Psoas muscle (tissue), 8 donors: ENCODE measurements around the gene MINAR2. TPM values are rescaled to one million over a fixed set of nuclear protein-coding genes. Genes with fewer than 3 reads are reported as not detected.

Experiments used
- ATAC-seq, 4 donors: fragments of 200-7000 bp; cut with Tn5 transposase; one replicate each; pipeline ENCODE4 v1.9.1; 2020; ENCODE audit warnings: moderate library complexity in 3 of 4, mild to moderate bottlenecking in 2 of 4
- DNase-seq, 2 donors: peaks; one replicate each; pipeline ENCODE4 v3.0.0-alpha.2; 2020
- H3K27ac ChIP-seq: fragments of 200-600 bp; one replicate; pipeline ENCODE4 v1.8.0; 2022
- H3K27me3 ChIP-seq, 3 donors: fragments of 200-600 bp in 1 of 3; one replicate each; pipeline versions ENCODE4 v1.6.1 to v1.8.0; 2013 to 2022; ENCODE audit warnings: low read length in 2 of 3, mild to moderate bottlenecking in 2 of 3, moderate library complexity in 1 of 3; ENCODE audit not compliant: insufficient read depth in 3 of 3
- H3K36me3 ChIP-seq, 2 donors: fragments of 200-600 bp in 1 of 2; one replicate each; pipeline versions ENCODE4 v1.6.1 to v1.8.0; 2013 to 2022; ENCODE audit warnings: low read depth in 1 of 2, mild to moderate bottlenecking in 1 of 2, moderate library complexity in 1 of 2; ENCODE audit not compliant: insufficient read depth in 1 of 2
- H3K4me1 ChIP-seq: fragments of 200-600 bp; one replicate; pipeline ENCODE4 v1.8.0; 2022
- H3K4me3 ChIP-seq: fragments of 200-600 bp; one replicate; pipeline ENCODE4 v1.8.0; 2022; ENCODE audit warnings: mild to moderate bottlenecking
- H3K9me3 ChIP-seq: fragments of 200-600 bp; one replicate; pipeline ENCODE4 v1.8.0; 2022
- WGBS, 3 donors: extraction: QIAGEN DNeasy Blood & Tissue Kit; methylation state at CpG; one replicate each; pipeline versions ENCODE4 v1.1.6 to v1.1.7; 2013; 5-methylcytosine and 5-hydroxymethylcytosine counted together
- intact Hi-C, 2 donors: fragments of 100-400 bp; cut with DNase I; formaldehyde crosslinking; loops; one replicate each; pipeline versions ENCODE4 v1.11.0 to v1.14.2; 2022
- polyA plus RNA-seq, 3 donors: library from polyadenylated mRNA; stranded (reverse); fragments of 200-250 nt; gene quantifications; one replicate each; pipeline ENCODE4 v1.2.3, GENCODE V29; 2013
- total RNA-seq, 4 donors: library from RNA; stranded (reverse); fragmentation: NEBNext Ultra II Directional in 2 of 4; extraction: Animal tissue kit (Norgen Biotek cat#: 25700) in 2 of 4; gene quantifications; one replicate each; pipeline versions ENCODE4 v1.2.1 to v1.2.4, GENCODE V29; 2021 to 2023
- TF ChIP-seq, protein P1 (sequence below): fragments of 200-600 bp; IDR thresholded peaks from one replicate; pipeline ENCODE4 v1.8.0; 2022; ENCODE audit warnings: antibody characterized with exemption
- donor health status: healthy with polysubstance abuse.
- donor health status: DM: no; HTN: no; CAD: no; lungs with moderate emphysema.
- donor health status: Bipolar disorder and iron deficiency.
- donor health status: healthy.
- donor health status: DM: yes; HTN: yes; CAD: no.
- donor health status: DM: no; HTN: no; CAD: no.
- donor health status: DM: no; HTN: no; CAD: no.
- donor health status: DM: yes; HTN: yes; CAD: no.

MINAR2 gene
- total and polyA plus RNA-seq, 7 donors, result not detected

- H3K27me3 ChIP-seq, result no peaks in the 10 kb centered on the region
- WGBS, 3 donors, result 62 to 76% (median 68%) methylated on average over 2 of the region's 2 CpGs
- intact Hi-C loops, result no loop called here
- TF ChIP-seq, protein P1, sequence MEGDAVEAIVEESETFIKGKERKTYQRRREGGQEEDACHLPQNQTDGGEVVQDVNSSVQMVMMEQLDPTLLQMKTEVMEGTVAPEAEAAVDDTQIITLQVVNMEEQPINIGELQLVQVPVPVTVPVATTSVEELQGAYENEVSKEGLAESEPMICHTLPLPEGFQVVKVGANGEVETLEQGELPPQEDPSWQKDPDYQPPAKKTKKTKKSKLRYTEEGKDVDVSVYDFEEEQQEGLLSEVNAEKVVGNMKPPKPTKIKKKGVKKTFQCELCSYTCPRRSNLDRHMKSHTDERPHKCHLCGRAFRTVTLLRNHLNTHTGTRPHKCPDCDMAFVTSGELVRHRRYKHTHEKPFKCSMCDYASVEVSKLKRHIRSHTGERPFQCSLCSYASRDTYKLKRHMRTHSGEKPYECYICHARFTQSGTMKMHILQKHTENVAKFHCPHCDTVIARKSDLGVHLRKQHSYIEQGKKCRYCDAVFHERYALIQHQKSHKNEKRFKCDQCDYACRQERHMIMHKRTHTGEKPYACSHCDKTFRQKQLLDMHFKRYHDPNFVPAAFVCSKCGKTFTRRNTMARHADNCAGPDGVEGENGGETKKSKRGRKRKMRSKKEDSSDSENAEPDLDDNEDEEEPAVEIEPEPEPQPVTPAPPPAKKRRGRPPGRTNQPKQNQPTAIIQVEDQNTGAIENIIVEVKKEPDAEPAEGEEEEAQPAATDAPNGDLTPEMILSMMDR, result no peak
- no peak overlapping the region for H3K4me3 ChIP-seq
- no peaks in the 10 kb centered on the region for H3K9me3 ChIP-seq
- H3K4me1 ChIP-seq, result no peaks in the 10 kb centered on the region
- H3K27ac ChIP-seq, result no peak overlapping the region
- ATAC-seq (no peak), DNase-seq (no peak)
- H3K36me3 ChIP-seq, result no peaks in the 10 kb centered on the region
Observed at GRCh38 chr5:129743541-129744187, 4.2 kb upstream of the MINAR2 start.

- H3K27ac ChIP-seq, result no peak overlapping the region
- H3K36me3 ChIP-seq, result no peaks in the 10 kb centered on the region
- no peaks in the 10 kb centered on the region for H3K4me1 ChIP-seq
- TF ChIP-seq, protein P1, result no peak
- 94 to 96% (median 96%) methylated on average over 4 of the region's 4 CpGs for WGBS, 3 donors
- H3K27me3 ChIP-seq, result no peaks in the 10 kb centered on the region
- H3K9me3 ChIP-seq, result no peaks in the 10 kb centered on the region
- no peak for DNase-seq
- ATAC-seq, result no peak
- H3K4me3 ChIP-seq, result no peak overlapping the region
- intact Hi-C loops, result no loop called here
Observed at GRCh38 chr5:129745997-129746396, 1.9 kb upstream of the MINAR2 start.

GRCh38 chr5:129746876-129747275 lies 1.0 kb upstream of the MINAR2 start:
- no peaks in the 10 kb centered on the region for H3K9me3 ChIP-seq
- H3K36me3 ChIP-seq, result no peaks in the 10 kb centered on the region
- 78 to 85% (median 84%) methylated on average over 2 of the region's 2 CpGs for WGBS, 3 donors
- H3K4me3 ChIP-seq, result no peak overlapping the region
- no peaks in the 10 kb centered on the region for H3K4me1 ChIP-seq
- H3K27ac ChIP-seq, result no peak overlapping the region
- intact Hi-C loops, result no loop called here
- DNase-seq (no peak), ATAC-seq (no peak)
- H3K27me3 ChIP-seq, result no peaks in the 10 kb centered on the region
- TF ChIP-seq, protein P1, result no peak

DNA sequence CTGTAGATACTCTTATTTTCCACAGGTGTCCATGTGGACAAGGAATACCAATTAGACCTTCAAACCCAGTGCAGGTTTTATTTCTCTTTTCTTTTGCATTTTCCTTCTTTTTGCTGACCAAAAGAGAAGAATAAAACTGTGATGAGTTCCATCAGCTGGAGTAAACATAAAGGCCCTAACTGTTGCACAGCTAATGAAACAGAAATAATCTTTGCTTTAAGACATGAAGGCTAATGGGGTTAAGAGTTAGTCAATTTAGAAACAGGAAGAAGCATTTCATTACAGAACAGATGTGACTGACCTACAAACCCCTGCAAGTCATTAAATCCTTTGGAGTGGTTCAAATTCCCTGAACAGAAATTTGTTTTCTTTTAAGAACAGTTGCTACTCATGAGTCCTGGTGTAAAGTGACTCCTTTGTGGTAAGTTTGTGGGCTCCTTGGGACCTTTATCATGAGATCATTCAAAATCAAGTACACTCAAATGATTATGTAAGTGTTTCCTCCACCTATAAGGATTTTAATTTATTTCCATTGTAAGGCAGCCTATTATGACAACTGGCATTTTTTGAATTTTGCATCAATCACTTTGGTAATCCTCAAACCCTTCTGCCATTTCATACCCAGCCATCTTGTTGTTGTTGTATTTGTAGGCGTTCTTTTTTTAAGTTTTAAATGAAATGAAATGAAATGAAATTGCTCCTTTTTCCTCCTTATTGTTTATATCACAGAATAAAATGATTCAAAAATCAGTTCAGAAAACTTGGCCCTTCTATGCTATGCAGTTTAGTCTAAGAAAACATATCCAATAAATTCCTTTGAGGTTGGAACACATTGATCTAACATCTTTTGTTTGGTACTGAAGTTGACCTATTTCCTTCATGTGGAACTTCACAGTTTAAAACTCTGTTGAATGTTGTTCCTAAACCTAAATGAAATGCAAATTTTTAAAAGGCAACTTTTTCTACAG lies 1.3 kb downstream of the MINAR2 start:
- ATAC-seq (no peak), DNase-seq (no peak)
- intact Hi-C loops, result no loop called here
- Histone ChIP-seq H3K9me3 (no peaks in the 10 kb centered on the region), H3K36me3 (no peaks in the 10 kb centered on the region), H3K4me1 (no peaks in the 10 kb centered on the region), H3K27ac (no peak overlapping the region), H3K4me3 (no peak overlapping the region), H3K27me3 (no peaks in the 10 kb centered on the region)
- 75 to 88% (median 76%) methylated on average over 1 of the region's 1 CpG for WGBS, 3 donors
- TF ChIP-seq, protein P1, result no peak
